Suprapubic skin (tissue), 4 donors: ENCODE results near the gene RBMS1. TPM values are rescaled to one million over a fixed set of nuclear protein-coding genes. Genes with fewer than 3 reads are reported as not detected.
A peak's percentile ranks its signal among the peaks of the same experiment; 100 is the strongest.

Source experiments
- DNase-seq, 2 donors: peaks; one replicate each; pipeline ENCODE4 v3.0.0-alpha.2; 2019; ENCODE audit warnings: low spot score in 2 of 2
- H3K27ac ChIP-seq: fragments of 200-600 bp; sonication (generic); one replicate; pipeline ENCODE4 v1.5.1; 2019
- H3K27me3 ChIP-seq: fragments of 200-600 bp; sonication (generic); one replicate; pipeline ENCODE4 v1.5.1; 2019
- H3K36me3 ChIP-seq: fragments of 200-600 bp; sonication (generic); one replicate; pipeline ENCODE4 v1.5.1; 2019
- H3K4me1 ChIP-seq: fragments of 200-600 bp; sonication (generic); one replicate; pipeline ENCODE4 v1.5.1; 2019
- H3K4me3 ChIP-seq: fragments of 200-600 bp; sonication (generic); one replicate; pipeline ENCODE4 v1.5.1; 2019; ENCODE audit warnings: mild to moderate bottlenecking
- H3K9me3 ChIP-seq: fragments of 200-600 bp; sonication (generic); one replicate; pipeline ENCODE4 v1.5.1; 2019
- EP300 ChIP-seq: sonication (generic); formaldehyde crosslinking; IDR thresholded peaks from one replicate; pipeline ENCODE4 v1.6.1; 2017; ENCODE audit warnings: antibody characterized with exemption
- POLR2A ChIP-seq, 2 donors: fragments of 450-650 bp; IDR thresholded peaks; one replicate each; pipeline ENCODE4 v1.6.1; 2017; ENCODE audit warnings: antibody characterized with exemption in 2 of 2, mild to moderate bottlenecking in 2 of 2, moderate library complexity in 2 of 2
- POLR2AphosphoS5 ChIP-seq, 3 donors: sonication (generic); formaldehyde crosslinking; IDR thresholded peaks; one replicate each; pipeline ENCODE4 v1.6.1; 2017; ENCODE audit warnings: antibody characterized with exemption in 3 of 3
- WGBS: methylation state at CpG from one replicate; pipeline ENCODE4 v1.1.5; 2018; 5-methylcytosine and 5-hydroxymethylcytosine counted together
- total RNA-seq, 4 donors: library from RNA; depleted of rRNA; stranded (reverse); fragments of >200 nt; gene quantifications; one replicate each; pipeline ENCODE4 v1.1.0, GENCODE V29; 2016
- TF ChIP-seq, protein P1 (sequence below), 2 donors: fragments of 200-600 bp in 1 of 2; fragments of 450-650 bp in 1 of 2; sonication (generic) in 1 of 2; IDR thresholded peaks; one replicate each; pipeline ENCODE4 v1.5.1; 2016 to 2019; ENCODE audit warnings: antibody characterized with exemption in 2 of 2, mild to moderate bottlenecking in 1 of 2, moderate library complexity in 1 of 2

The RBMS1 gene
- total RNA-seq, 4 donors from 2014 or later, result 55.7 to 92.2 (median 62.2) TPM

DNA sequence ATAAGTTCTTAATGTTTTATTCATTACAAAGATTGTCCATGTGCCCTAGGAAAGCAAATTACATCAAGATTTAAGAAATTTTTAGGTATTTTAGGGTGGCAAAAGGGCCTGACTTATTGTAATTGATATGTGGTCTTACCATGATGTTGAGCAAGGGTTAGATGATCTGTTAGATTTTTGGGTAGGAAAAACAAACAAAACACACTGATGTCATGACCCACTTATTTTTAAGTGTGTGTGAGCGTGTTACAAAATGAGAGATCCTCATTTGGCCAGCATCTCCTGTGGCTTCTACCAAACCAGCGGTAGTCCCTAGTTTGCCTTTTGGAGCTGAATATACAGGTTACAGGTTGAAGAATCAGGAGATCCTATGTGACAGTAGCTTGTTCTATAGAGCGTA is 203.8 kb downstream of the RBMS1 start:
- peak overlapping the region; percentile 55 for H3K27ac ChIP-seq
- 80% methylated on average over 3 of the region's 3 CpGs for WGBS
- DNase-seq, result no peak
- no peak overlapping the region for H3K4me3 ChIP-seq
- TF ChIP-seq, protein P1, sequence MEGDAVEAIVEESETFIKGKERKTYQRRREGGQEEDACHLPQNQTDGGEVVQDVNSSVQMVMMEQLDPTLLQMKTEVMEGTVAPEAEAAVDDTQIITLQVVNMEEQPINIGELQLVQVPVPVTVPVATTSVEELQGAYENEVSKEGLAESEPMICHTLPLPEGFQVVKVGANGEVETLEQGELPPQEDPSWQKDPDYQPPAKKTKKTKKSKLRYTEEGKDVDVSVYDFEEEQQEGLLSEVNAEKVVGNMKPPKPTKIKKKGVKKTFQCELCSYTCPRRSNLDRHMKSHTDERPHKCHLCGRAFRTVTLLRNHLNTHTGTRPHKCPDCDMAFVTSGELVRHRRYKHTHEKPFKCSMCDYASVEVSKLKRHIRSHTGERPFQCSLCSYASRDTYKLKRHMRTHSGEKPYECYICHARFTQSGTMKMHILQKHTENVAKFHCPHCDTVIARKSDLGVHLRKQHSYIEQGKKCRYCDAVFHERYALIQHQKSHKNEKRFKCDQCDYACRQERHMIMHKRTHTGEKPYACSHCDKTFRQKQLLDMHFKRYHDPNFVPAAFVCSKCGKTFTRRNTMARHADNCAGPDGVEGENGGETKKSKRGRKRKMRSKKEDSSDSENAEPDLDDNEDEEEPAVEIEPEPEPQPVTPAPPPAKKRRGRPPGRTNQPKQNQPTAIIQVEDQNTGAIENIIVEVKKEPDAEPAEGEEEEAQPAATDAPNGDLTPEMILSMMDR (IDR thresholded peaks at IDR 0.05), result no peak
- TF ChIP-seq POLR2AphosphoS5 (IDR thresholded peaks at IDR 0.05) (no peak), POLR2A (IDR thresholded peaks at IDR 0.05) (no peak), EP300 (no peak)
- H3K36me3 ChIP-seq, result peaks cover 22% of the 10 kb centered on the region
- H3K9me3 ChIP-seq, result no peaks in the 10 kb centered on the region
- H3K4me1 ChIP-seq, result peaks cover 48% of the 10 kb centered on the region
- no peaks in the 10 kb centered on the region for H3K27me3 ChIP-seq

DNA sequence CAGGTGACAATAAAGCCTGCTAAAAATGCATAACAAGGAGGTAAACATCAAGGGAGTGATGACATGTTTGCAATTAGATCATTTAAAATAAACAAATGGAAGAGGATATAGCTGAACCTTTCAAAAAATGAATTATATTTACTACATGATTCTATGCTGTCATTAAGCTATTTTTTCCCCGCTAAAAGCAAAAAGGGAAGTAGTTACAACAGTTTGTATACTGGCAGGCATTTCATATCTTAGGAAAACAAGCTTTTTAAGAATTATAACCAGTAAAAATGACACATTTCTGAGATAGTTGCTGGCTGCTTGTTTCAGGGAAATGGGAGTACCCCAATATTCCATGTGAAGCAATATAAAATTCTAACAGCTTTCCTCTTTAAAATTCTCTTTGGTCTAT is 204.5 kb downstream of the RBMS1 start:
- TF ChIP-seq, protein P1 (IDR thresholded peaks at IDR 0.05), result no peak
- no peak for TF ChIP-seq POLR2A (IDR thresholded peaks at IDR 0.05)
- no peak for TF ChIP-seq EP300
- TF ChIP-seq POLR2AphosphoS5 (IDR thresholded peaks at IDR 0.05), result no peak
- Histone ChIP-seq H3K36me3 (peaks cover 29% of the 10 kb centered on the region), H3K4me1 (peaks cover 43% of the 10 kb centered on the region), H3K9me3 (no peaks in the 10 kb centered on the region), H3K27me3 (no peaks in the 10 kb centered on the region), H3K4me3 (no peak overlapping the region), H3K27ac (peak overlapping the region; percentile 55)
- DNase-seq, result no peak
- 75% methylated on average over 1 of the region's 1 CpG for WGBS

DNA sequence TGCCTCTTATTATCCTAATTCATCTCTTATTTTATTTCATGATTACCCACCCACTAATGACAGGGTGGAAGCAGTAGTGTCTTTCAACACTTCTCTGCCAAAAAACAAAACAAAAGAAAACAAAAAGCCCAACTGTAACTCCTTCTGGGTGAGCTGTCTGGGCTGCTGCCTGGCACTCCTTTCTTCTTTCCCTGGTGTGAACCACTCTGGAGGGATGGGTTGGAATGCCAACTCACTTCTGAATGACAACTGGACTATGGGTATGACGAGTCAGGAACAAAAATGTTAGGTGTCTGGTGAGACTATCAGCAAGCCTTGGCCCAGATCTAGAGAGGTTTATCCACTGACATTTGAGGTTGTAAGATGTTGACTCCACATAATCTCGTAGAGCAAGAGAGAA is 205.3 kb downstream of the RBMS1 start:
- no peaks in the 10 kb centered on the region for H3K27me3 ChIP-seq
- no peak overlapping the region for H3K4me3 ChIP-seq
- no peak overlapping the region for H3K27ac ChIP-seq
- peaks cover 36% of the 10 kb centered on the region for H3K36me3 ChIP-seq
- TF ChIP-seq POLR2A (IDR thresholded peaks at IDR 0.05), result no peak
- TF ChIP-seq POLR2AphosphoS5 (IDR thresholded peaks at IDR 0.05), result no peak
- TF ChIP-seq EP300, result no peak
- TF ChIP-seq, protein P1 (IDR thresholded peaks at IDR 0.05), result no peak
- H3K9me3 ChIP-seq, result no peaks in the 10 kb centered on the region
- DNase-seq, result no peak
- WGBS, result 76% methylated on average over 2 of the region's 2 CpGs
- H3K4me1 ChIP-seq, result peaks cover 35% of the 10 kb centered on the region

DNA sequence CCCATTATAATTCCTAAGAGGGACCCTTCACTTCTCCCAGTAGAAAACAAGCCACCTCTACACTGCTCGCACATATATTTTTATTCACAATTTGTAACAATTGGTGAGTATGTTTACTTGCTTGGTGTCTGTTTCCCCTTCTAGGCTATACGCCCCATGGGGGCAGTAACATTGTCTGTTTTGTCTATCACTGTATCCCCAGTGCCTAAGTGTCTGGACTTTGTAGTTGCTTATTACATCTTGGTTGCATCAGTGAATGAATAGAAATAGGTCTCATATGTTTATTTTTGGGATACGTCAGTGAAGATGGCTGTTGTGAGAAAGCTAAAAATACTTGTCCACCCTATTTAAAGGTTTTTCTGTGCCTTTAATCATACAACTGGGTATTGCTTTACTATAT is 206.1 kb downstream of the RBMS1 start:
- DNase-seq, result no peak
- Histone ChIP-seq H3K36me3 (peaks cover 32% of the 10 kb centered on the region), H3K4me1 (peaks cover 27% of the 10 kb centered on the region), H3K27me3 (no peaks in the 10 kb centered on the region), H3K9me3 (no peaks in the 10 kb centered on the region), H3K27ac (no peak overlapping the region), H3K4me3 (no peak overlapping the region)
- WGBS, result 56% methylated on average over 3 of the region's 3 CpGs
- no peak for TF ChIP-seq POLR2A (IDR thresholded peaks at IDR 0.05)
- no peak for TF ChIP-seq POLR2AphosphoS5 (IDR thresholded peaks at IDR 0.05)
- TF ChIP-seq EP300, result no peak
- TF ChIP-seq, protein P1 (IDR thresholded peaks at IDR 0.05), result no peak

DNA sequence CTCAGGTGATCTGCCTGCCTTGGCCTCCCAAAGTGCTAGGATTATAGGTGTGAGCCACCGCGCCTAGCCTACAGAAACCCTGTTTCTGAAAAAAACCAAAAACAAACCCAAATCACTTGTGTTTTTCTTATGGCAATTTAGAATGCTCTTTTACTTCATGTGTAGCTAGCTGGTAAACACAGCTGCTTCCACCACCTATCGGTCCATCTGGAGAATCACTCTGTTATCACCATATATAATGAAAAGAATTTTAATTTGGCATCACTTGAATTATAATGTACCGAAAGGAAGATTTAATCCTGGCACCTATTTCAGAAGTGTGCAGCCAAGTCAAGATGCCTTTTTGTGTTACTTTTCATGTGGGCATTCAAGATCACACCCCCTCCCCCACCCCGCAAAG is 207.1 kb downstream of the RBMS1 start:
- no peak for TF ChIP-seq POLR2A (IDR thresholded peaks at IDR 0.05)
- Histone ChIP-seq H3K4me1 (peaks cover 23% of the 10 kb centered on the region), H3K4me3 (no peak overlapping the region), H3K27ac (no peak overlapping the region), H3K9me3 (no peaks in the 10 kb centered on the region), H3K27me3 (no peaks in the 10 kb centered on the region), H3K36me3 (peaks cover 32% of the 10 kb centered on the region)
- DNase-seq, result no peak
- 90% methylated on average over 5 of the region's 5 CpGs for WGBS

DNA sequence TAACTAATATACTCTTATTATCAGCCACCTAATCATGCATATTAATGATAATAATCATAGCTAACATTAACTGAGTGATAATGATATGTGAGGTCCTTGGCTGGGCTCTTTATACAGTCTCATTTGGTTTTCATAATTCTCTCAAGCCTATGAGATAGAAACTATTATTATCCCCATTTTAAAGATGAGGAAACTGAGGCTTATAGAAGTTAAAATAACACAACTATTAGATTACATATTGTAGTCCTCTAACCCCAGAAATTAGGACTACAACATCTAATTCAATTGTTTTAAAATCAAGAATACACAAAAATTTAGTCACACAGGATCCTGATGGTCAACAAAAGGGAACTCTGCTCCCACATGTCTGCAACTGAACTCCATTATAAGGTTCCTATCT is 209.9 kb downstream of the RBMS1 start:
- Histone ChIP-seq H3K4me3 (no peak overlapping the region), H3K4me1 (peaks cover 22% of the 10 kb centered on the region), H3K27me3 (no peaks in the 10 kb centered on the region), H3K36me3 (peaks cover 42% of the 10 kb centered on the region), H3K27ac (no peak overlapping the region), H3K9me3 (no peaks in the 10 kb centered on the region)
- DNase-seq, result no peak
- TF ChIP-seq POLR2A (IDR thresholded peaks at IDR 0.05) (no peak), EP300 (no peak), POLR2AphosphoS5 (IDR thresholded peaks at IDR 0.05) (no peak)
- TF ChIP-seq, protein P1 (IDR thresholded peaks at IDR 0.05), result no peak
